IPS DF 19.7 (cell line): ENCODE data around the gene CSMD2.

Source experiments
- DNase-seq: peaks from one replicate; pipeline ENCODE4 v3.0.0-alpha.2; 2013; ENCODE audit warnings: low read depth, low spot score

The CSMD2 gene

DNA sequence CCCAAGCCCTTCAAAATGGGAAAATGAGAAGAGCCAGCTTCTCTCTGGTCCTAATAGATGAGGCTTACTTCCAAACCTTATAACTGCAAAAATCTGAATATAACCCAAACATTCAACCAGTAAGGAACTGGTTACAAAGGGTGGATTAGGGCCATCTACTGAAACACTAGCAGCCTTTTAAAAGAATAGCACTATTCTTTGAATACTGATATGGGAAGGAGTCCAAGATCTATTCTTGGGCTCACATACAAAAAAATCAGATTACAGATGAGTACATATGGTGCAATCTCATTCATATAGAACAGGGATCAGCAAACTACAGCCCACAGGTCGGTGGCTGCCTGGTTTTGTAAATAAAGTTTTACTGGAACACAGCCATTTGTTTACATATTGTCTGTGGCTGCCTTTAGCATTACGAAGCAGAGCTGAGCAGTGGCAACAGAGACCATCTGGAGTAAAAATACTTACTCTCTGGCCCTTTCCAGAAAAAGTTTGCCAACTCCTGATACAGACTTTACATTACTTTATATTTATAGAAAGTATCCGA, 524.8 kb downstream of the CSMD2 start:
- DNase-seq, result no peak

GRCh38 chr1:33637846-33638440, 527.1 kb downstream of the CSMD2 start:
- DNase-seq, result no peak

DNA sequence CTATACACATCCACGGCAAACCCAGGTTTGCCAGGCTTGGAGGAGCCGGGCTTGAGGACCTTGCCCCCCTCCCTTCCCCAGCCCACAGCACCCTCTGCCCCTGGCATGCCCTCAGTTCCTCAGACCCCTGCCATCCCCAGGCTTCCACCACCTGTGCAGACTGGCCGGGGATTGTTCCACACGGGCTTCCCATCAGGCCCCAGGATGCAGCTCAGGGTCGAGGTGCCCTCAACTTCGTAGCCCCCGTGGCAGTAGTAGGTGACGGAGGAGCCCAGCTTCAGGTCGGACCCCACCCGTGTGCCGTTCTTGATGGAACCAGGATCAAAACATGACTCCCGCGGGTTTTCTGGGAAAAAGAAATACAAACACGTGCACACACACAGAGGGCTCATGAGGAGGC, 528.8 kb downstream of the CSMD2 start:
- no peak for DNase-seq

- no peak for DNase-seq
Measured at GRCh38 chr1:33635336-33636012, 529.6 kb downstream of the CSMD2 start.

GRCh38 chr1:33634806-33635205, 530.2 kb downstream of the CSMD2 start:
- DNase-seq, result no peak

DNA sequence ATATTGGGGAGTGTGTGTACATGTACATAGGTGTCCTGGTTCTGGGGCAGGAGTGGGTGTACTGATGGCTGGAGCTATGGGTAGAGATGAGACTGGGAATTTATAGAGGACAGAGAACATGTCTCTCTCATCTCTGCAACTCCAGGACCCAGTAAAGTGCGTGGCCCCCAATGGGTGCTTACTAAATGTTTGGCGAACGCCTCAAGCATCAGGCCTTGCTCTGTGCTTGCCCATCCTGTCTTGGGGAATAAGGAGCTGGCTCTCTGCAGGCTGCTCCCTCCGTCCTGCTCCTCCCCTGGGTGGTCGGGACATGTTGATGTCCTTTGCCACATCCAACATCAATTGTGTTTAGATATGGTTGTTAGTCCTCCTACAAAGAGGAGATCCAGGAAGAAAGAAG, 530.9 kb downstream of the CSMD2 start:
- no peak for DNase-seq

DNA sequence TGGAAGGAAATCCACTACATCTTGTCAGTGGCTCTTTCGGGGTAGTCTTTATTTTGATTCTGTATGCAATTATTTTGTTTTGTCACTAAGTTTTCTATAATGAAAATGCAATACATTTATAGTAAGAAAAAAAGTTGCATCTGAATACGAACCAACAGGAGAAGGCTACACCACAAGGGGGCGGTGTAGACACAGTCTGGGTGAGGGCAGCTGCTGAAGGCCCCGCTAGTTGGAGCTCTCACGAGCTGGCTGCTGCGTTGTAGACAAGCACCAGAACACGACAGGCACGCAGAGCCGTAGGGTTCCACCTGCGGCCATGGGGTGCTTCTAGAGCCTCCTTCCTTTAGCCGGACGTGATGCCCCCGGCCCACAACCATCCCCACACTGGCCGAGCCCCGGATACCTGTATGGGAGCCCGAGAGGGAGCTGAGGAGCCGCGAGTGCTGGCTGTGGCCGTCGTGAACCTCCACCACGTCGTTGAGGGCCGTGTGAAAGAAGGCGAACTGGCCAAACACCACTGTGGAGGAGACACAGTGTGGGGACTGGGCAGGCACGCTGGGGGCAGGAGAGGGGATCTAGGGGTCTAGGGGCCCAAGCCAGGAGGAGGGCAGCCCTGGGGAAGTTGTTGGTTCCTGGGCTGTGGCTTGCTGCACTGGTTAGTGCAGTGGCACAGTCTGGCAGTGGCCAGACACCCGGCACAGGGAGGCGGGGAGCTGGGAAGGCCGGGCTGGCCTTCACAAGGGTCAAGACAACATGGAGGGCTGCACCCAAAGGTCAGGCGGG, 531.8 kb downstream of the CSMD2 start:
- peak; percentile 67 for DNase-seq

DNA sequence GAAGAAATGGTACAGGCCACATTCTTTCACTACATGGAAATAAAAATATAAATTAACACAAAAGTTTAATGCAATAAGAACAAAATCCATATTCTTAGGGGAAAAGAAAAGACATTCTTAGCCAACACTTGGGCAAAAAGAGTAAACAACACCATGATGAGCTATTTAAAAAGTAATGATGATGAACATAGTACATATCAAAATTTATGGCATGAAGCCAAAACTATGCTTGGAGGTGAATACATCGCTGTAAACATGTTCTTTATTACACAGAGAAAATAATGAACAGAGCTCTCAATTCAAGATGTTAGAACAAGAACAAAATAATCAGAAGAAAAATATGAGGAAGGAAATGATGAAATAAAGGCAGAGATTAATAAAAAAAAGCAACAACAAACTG, 534.3 kb downstream of the CSMD2 start:
- no peak for DNase-seq

GRCh38 chr1:33626801-33627200, 538.2 kb downstream of the CSMD2 start:
- no peak for DNase-seq

DNA sequence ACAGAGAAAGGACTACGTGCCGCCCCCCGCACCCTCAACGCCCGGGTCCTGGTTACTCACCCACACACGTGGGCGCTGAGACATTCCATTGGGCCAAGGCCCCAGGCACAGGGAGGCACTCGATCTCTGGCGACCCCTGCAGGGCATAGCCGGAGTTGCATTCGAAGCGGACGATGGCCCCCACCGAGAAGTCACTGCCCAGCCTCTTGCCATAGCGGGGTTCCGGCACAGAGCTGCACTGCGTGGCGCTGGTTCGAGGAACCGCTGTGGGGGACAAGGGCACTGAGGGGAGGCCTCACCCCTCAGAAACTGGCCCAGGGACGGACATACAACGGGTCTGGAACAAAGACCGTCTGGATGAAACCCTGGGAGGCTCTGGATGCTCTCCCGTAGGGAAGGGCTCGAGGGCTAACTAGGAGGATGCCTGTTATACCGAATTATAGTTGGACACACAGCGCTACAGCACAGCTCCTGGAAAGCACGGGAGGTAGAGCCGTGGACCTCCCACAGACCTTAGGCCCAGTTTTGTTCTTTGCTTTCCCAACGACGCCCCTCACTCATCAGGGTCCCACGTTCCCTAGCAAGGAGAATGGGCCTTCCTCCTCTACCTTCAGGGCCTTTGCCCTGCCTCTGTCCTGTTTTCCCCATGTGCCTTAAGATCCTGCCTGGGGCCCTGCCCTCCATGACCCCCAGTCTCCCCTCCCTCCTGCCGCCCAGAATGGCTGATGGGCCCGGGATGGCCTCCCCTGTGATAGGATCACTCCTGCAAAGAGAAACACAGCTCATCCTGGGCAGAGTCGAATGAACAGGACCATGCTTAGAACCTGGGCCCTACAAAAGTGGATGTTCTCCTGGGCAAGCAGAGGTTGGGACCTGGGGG, 539.8 kb downstream of the CSMD2 start:
- DNase-seq, result no peak

DNA sequence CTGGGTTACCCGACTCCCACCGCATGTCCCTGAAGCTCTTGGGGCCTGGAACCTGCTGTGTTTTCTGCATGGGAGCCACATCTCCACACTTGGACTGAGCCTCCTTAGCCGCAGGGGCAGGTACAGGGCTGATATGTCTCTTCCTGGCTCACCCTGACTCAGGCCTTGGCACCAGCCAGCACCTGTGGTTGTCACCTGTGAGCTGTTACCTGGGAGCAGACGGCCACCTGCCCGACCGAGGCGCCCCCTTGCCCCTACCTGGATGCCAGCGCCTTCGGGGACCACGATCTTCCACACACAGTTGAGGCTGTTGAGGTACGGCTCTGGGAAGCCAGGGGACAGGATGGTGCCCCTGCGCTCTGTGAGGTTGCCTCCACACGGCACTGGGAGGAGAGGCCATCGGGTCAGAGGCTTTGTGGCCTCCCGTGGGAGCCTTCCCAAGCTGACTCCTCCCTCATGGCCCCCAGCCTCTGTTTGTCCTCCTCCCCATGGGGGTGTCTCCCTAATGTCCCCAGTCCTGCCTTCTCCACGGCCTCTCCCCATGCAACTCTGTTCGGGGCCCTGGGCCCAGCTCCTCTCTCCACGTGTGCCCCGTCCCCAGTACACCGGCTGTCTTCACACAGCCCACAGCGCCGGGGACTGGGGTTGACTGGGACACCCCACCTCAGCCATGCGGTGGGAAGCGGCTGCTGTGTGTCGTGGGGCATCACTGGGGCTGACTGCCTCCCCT, 540.6 kb downstream of the CSMD2 start:
- DNase-seq, result no peak

GRCh38 chr1:33623811-33624210, 541.2 kb downstream of the CSMD2 start:
- DNase-seq, result no peak

- no peak for DNase-seq
Measured at GRCh38 chr1:33622757-33623156, 542.3 kb downstream of the CSMD2 start.

- DNase-seq, result no peak
Measured at GRCh38 chr1:33618636-33619035, 546.4 kb downstream of the CSMD2 start.

- DNase-seq, result no peak
Measured at GRCh38 chr1:33617451-33617850, 547.6 kb downstream of the CSMD2 start.

DNA sequence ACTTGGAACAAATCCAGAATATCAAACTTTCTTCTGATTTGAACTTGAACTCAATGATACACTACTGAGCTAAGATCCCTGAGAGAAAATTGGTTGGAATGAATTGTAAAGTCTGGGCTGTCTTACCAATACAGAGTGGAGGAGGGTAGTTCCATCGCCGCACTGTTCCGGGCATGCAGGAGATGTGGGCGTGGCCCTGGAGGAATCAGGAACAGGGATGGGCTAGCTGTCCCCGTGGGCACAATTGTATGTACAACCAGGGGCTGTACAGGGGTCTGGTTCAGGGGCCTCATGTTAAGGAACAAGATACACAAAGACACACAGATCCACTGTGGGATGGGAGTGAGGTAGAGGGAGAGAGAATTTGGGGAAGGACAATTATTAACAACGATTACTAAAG, 548.2 kb downstream of the CSMD2 start:
- DNase-seq, result no peak

- DNase-seq, result no peak
Measured at GRCh38 chr1:33615546-33615945, 549.5 kb downstream of the CSMD2 start.

GRCh38 chr1:33610864-33611455, 554.1 kb downstream of the CSMD2 start:
- no peak for DNase-seq

- no peak for DNase-seq
Measured at GRCh38 chr1:33610391-33610790, 554.6 kb downstream of the CSMD2 start.

DNA sequence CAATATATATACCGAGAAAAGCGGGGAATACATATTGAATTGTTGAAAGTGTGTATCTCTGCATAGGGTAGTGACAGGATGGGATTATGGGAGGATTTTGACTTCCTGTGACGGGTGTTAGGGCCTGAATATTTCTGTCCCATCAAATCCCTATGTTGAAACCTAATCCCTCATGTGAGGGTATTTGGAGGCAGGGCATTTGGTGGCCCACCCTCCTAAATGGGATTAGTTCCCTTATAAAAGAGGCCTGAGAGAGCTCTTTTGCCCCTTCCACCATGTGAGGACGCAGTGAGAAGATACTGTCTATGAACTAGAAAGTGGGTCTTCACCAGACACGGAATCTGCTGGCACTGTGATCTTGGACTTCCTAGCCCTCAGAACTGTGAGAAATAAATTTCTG, 555.3 kb downstream of the CSMD2 start:
- DNase-seq, result no peak
